Activated CD8-positive, alpha-beta memory T cell treated with anti-CD3 and anti-CD28 coated beads for 24 hours (primary cell): Measurements from ENCODE around the gene CGB5.
"Not testable (repeated sequence)": the region's sequence is repeated elsewhere in the genome, so short reads cannot be mapped to it uniquely, and the experiment has no call there.

Experiments used
- DNase-seq: peaks from one replicate; pipeline ENCODE4 v3.0.0-alpha.2; 2020

The CGB5 gene

DNA sequence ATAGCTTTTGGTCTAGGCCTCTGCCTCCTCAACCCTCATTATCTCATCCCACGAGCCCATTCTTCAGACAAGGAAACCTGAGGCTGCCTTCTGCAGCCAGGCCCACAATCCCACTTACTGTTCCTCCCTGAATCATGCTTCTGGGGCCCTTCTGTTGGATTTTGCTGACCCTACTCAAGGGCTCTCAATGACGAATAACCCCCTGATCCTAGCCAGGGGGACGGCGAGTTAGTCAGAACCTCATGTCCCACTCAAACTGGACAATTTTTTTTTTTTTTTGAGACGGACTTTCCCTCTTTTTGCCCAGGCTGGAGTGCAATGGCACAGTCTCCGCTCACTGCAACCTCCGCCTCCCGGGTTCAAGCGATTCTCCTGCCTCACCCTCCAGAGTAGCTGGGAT, 21.5 kb upstream of the CGB5 start:
- no peak for DNase-seq

DNA sequence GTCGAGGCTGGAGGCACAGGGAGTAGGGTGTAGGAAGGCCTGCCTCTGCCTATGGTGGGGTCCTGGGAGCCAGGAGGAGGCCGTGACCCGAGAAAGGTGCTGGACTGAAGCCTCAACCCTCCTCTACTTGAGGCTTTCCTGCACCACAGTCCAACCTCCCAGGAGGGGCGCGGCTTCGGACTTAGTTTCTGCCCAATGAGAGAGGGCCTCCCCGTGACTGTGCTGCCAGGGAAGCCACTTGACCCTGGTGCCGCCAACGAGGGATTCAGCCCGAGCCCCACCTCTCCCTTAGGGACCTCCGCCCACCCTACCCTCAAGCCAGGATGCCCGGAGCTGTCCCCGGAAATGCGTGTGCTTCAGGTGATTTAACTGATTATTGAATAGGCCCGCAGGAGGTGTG, 19.4 kb upstream of the CGB5 start, which contains the start of gene CGB3:
Gene CGB3 (minus strand): TSS at position 101 of the 400 bp plus-strand sequence. CDS start 362 bp downstream, outside the sequence.
- DNase-seq: not testable (repeated sequence)

DNA sequence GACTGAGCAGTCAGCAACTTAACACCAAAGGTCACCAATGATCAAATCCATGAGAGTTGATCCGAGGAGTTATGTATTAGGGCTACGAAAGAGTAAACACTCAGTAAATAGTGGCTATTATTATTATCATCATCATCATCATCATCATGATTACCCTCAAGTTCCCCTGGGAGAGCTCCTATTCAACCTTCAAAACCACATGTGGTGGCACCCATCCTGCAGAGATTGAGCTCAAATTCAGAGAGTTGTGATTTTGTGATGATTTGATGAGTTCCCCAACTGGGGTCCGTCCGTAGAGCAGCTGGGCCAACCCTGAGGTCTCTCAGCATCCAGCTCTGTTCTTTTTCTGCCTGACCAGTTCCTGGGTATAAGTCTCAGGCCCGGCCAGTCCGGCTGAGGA, 18.6 kb upstream of the CGB5 start:
- DNase-seq: not testable (repeated sequence)

DNA sequence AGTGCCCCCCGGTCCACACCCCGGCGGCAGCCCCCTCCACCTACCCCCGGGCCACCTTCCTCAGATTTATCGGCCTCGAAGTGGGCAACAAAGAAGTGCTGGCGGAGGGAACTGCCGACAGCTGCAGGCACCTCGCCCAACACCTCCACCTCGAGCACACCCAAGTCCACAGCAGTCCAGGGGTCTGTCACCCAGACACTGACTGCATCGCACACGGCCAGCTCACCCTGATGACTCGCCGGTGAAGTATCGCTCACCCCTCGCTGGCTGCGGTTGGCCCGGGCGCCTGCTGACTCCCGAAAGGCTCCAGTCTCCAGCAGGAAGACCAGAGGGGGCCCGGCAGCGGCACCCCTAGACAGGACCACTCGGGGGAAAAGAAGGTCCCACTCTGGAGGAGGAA, 18.0 kb upstream of the CGB5 start:
- DNase-seq: not testable (repeated sequence)

- not testable (repeated sequence) for DNase-seq
Observed at GRCh38 chr19:49028686-49029085, 15.0 kb upstream of the CGB5 start.

DNA sequence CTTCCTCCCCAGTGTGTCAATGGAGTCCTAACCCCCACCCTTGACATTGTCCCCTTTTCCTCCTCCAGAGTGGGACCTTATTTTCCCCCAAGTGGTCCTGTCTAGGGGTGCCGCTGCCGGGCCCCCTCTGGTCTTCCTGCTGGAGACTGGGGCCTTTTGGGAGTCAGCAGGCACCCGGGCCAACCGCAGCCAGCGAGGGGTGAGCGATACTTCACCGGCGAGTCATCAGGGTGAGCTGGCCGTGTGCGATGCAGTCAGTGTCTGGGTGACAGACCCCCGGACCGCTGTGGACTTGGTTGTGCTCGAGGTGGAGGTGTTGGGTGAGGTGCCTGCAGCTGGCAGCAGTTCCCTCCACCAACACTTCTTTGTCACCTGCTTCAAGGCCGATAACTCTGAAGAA, 13.9 kb upstream of the CGB5 start:
- not testable (repeated sequence) for DNase-seq

DNA sequence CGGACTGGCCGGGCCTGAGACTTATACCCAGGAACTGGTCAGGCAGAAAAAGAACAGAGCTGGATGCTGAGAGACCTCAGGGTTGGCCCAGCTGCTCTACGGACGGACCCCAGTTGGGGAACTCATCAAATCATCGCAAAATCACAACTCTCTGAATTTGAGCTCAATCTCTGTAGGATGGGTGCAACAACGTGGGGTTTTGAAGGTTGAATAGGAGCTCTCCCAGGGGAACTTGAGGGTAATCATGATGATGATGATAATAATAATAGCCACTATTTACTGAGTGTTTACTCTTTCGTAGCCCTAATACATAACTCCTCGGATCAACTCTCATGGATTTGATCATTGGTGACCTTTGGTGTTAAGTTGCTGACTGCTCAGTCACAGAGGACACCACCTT, 13.3 kb upstream of the CGB5 start:
- not testable (repeated sequence) for DNase-seq

DNA sequence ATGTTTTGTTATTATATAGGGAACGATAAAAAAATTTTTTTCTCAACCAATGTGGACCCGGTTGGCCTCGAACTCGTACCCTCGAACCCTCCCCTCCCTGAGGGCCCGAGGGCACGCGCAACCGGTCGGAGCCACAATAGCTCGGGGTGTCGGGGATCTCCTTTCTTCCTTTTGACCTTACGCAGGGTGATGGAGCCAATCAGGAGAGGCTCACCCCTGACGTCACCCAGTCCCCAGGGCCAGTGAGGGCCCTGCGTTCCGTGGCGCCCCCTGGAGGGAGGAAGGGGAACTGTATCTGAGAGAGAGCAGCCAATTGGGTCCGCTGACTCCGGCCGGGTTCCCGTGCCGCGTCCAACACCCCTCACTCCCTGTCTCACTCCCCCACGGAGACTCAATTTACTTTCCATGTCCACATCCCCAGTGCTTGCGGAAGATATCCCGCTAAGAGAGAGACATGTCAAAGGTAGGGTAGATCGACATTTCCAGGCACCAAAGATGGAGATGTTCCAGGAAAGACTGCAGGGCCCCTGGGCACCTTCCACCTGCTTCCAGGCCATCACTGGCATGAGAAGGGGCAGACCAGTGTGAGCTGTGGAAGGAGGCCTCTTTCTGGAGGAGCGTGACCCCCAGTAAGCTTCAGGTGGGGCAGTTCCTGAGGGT, 11.9 kb upstream of the CGB5 start, which contains the start of gene CGB2:
Gene CGB2 (plus strand): TSS at position 249 of the 660 bp plus-strand sequence. CDS start 206 bp downstream, at position 455.
- peak; percentile 91 for DNase-seq

DNA sequence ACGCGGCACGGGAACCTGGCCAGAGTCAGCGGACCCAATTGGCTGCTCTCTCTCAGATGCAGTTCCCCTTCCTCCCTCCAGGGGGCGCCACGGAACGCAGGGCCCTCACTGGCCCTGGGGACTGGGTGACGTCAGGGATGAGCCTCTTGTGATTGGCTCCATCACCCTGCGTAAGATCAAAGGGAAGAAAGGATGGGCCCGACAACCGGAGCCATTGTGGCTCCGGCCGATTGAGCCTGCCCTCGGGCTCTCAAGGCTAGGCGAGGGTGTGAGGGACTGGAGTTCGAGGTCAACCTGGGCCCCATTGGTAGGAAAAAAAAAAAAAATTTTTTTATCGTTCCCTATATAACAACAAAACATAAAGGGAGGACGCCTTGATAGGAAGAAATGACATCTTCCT, 6.8 kb upstream of the CGB5 start, which contains the start of gene CGB1:
Gene CGB1 (minus strand): TSS at position 81 of the 400 bp plus-strand sequence. CDS start 184 bp downstream, outside the sequence.
- peak; percentile 77 for DNase-seq

DNA sequence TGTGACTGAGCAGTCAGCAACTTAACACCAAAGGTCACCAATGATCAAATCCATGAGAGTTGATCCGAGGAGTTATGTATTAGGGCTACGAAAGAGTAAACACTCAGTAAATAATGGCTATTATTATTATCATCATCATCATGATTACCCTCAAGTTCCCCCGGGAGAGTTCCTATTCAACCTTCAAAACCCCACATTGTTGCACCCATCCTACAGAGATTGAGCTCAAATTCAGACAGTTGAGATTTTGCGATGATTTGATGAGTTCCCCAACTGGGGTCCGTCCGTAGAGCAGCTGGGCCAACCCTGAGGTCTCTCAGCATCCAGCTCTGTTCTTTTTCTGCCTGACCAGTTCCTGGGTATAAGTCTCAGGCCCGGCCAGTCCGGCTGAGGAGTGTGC, 5.5 kb upstream of the CGB5 start:
- not testable (repeated sequence) for DNase-seq

DNA sequence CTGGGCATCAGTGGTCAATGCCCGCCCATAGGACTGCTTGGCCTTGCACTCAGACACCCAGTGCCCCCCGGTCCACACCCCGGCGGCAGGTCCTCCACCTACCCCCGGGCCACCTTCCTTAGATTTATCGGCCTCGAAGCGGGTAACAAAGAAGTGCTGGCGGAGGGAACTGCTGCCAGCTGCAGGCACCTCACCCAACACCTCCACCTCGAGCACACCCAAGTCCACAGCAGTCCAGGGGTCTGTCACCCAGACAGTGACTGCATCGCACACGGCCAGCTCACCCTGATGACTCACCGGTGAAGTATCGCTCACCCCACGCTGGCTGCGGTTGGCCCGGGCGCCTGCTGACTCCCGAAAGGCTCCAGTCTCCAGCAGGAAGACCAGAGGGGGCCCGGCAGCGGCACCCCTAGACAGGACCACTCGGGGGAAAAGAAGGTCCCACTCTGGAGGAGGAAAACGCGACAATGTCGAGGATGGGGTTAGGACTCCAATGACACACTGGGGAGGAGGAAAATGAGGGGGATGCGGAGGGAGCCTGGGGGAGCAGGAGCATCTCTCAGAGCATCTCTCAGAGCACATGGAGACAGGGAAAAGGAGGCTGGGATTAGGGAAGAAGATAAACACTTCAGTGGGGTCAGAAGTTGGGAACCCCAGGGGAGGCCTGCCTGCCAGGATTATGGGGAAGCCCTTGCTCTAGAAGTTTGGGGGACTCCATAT, 4.9 kb upstream of the CGB5 start:
- not testable (repeated sequence) for DNase-seq

- not testable (repeated sequence) for DNase-seq
Observed at GRCh38 chr19:49039736-49040135, 3.9 kb upstream of the CGB5 start.

- DNase-seq: no peak
Observed at GRCh38 chr19:49042177-49042576, 1.5 kb upstream of the CGB5 start.

GRCh38 chr19:49042666-49043065, 982 bp upstream of the CGB5 start:
- not testable (repeated sequence) for DNase-seq

- DNase-seq: not testable (repeated sequence)
Observed at GRCh38 chr19:49049011-49049410, 5.4 kb downstream of the CGB5 start, which contains the start of gene CGB8. CGB8 (minus strand) TSS chr19:49049111; CDS start chr19:49048739, 372 bp downstream.

DNA sequence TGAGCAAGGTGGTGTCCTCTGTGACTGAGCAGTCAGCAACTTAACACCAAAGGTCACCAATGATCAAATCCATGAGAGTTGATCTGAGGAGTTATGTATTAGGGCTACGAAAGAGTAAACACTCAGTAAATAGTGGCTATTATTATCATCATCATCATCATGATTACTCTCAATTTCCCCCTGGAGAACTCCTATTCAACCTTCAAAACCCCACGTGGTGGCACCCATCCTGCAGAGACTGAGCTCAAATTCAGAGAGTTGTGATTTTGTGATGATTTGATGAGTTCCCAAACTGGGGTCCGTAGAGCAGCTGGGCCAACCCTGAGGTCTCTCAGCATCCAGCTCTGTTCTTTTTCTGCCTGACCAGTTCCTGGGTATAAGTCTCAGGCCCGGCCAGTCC, 6.2 kb downstream of the CGB5 start:
- not testable (repeated sequence) for DNase-seq

- DNase-seq: not testable (repeated sequence)
Observed at GRCh38 chr19:49050376-49051033, 6.9 kb downstream of the CGB5 start.

GRCh38 chr19:49056101-49056901, 12.7 kb downstream of the CGB5 start:
- peak; percentile 84 for DNase-seq

DNA sequence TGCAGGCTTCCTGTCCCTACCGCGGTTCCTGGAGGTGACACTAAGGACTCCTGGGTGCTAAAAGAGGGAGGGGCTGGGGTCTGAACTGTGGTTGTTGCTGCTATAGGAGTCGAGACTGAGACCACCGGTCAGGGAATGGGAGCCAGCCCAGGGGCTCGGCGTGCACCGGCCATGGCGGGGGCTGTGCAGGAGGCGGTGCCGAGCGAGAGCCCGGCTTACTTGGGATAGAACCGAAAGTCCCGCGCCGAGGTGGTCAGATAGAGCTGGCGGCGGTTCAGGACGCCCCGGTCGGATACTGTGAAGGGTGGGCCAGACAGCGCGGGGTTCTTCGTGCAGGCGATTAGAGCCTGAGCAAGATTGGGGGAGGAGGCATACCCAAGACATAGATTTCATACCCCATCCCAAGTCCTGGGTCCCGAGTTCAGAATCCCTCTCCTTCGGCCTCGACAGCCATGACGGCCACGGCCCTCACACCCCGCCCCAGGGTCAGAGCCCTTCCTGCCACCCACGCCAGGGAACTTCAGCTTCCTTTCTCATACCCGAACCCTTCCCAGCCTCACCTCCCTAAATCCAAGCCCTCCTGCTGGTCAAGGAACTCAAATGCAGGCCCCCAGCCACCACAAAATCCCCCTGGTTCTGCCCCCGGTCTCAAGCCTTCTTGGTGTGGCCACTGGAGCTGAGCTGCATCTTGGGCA, 13.4 kb downstream of the CGB5 start:
- DNase-seq: not testable (repeated sequence)

- DNase-seq: peak; percentile 72
Observed at GRCh38 chr19:49057636-49058234, 14.1 kb downstream of the CGB5 start, which contains the start of gene CGB7. CGB7 (minus strand) TSS chr19:49057749; CDS start chr19:49055375, 2,374 bp downstream.

- DNase-seq: no peak
Observed at GRCh38 chr19:49058562-49058961, 14.9 kb downstream of the CGB5 start.
